ENCODE measurements around the gene ANKH. TPM values are rescaled to one million over a fixed set of nuclear protein-coding genes. Genes with fewer than 3 reads are reported as not detected.
A peak's percentile ranks its signal among the peaks of the same experiment; 100 is the strongest.

The ANKH gene
- total RNA-seq, 1 experiment from 2014 or later = 53.2 TPM

DNA sequence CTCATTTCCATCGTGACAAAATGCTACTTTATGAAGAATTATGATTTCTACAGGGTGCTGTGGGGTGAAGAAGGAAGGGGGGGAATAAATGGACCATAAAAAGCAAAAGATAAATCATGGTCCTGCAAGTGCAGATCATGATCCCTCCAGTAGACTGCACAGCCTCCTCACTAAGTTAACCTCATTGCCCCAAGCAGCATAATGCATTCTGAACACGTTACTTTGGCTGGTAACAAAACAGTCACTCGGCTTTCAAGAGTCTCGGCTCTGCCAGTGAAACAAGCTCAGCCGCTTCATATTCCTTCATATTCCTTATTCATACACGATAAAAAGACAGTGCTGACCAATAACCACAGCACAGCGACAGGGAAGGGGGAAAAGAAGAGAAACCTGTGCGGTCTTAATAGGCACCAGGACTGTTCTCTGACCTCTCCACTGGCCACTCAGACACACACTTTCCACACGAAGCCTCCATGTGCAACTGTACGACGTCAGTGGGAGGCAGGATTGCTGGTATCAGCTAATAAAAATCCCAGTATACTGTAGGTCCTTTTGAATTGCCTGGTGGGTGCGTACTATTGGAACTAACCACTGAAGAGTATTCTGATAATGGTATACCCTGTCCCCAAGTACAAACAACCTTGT lies 60.5 kb downstream of the ANKH start:
- H3K27me3 Mint-ChIP-seq (ENCODE audit: unreplicated experiment) = no peaks in the 10 kb centered on the region
- peak overlapping the region; percentile 62 for H3K4me3 Mint-ChIP-seq (ENCODE audit: low read depth, unreplicated experiment)
- no peak for DNase-seq
- CTCF ChIA-PET = interaction anchor here (0.6 kb wide), 2 partner anchors 69 to 204 kb away, joined by 4 read pairs; no protein-coding TSS in a partner anchor
- H3K9me3 Mint-ChIP-seq (ENCODE audit: low read depth, unreplicated experiment) = no peaks in the 10 kb centered on the region
- intact Hi-C loops (cut with micrococcal nuclease; ENCODE audit: unreplicated experiment) = loop anchor here (2.0 to 5.0 kb wide), 3 partner anchors 58 to 196 kb away; no protein-coding TSS in a partner anchor
- TF ChIP-seq, protein P1, sequence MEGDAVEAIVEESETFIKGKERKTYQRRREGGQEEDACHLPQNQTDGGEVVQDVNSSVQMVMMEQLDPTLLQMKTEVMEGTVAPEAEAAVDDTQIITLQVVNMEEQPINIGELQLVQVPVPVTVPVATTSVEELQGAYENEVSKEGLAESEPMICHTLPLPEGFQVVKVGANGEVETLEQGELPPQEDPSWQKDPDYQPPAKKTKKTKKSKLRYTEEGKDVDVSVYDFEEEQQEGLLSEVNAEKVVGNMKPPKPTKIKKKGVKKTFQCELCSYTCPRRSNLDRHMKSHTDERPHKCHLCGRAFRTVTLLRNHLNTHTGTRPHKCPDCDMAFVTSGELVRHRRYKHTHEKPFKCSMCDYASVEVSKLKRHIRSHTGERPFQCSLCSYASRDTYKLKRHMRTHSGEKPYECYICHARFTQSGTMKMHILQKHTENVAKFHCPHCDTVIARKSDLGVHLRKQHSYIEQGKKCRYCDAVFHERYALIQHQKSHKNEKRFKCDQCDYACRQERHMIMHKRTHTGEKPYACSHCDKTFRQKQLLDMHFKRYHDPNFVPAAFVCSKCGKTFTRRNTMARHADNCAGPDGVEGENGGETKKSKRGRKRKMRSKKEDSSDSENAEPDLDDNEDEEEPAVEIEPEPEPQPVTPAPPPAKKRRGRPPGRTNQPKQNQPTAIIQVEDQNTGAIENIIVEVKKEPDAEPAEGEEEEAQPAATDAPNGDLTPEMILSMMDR (IDR thresholded peaks at IDR 0.05; ENCODE audit: unreplicated experiment) = no peak
- BruUV-seq (replicated peaks) = no TSS peak
- H3K27ac Mint-ChIP-seq (ENCODE audit: unreplicated experiment) = peak overlapping the region; percentile 87
- H3K4me1 Mint-ChIP-seq (ENCODE audit: low read depth, unreplicated experiment) = peaks cover 37% of the 10 kb centered on the region
- peaks cover 8% of the 10 kb centered on the region for H3K36me3 Mint-ChIP-seq (ENCODE audit: insufficient read depth, unreplicated experiment)

DNA sequence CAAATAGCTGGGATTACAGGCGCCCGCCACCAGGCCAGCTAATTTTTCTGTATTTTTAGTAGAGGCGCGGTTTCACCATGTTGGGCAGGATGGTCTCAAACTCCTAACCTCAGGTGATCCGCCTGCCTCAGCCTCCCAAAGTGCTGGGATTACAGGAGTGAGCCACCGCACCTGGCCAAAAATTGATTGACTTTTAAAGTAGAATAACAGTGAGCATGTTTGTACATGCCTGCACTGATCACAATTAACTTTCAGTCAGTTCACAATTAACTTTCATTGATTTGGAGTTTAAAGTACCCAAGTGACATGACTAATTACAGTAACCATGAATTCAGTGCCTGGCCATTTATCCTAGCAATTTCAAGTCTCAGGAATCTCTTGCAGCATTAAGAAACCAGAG lies 61.3 kb downstream of the ANKH start:
- Mint-ChIP-seq H3K4me3 (ENCODE audit: low read depth, unreplicated experiment) (peak overlapping the region; percentile 62), H3K4me1 (ENCODE audit: low read depth, unreplicated experiment) (peaks cover 38% of the 10 kb centered on the region), H3K27ac (ENCODE audit: unreplicated experiment) (peak overlapping the region; percentile 87), H3K36me3 (ENCODE audit: insufficient read depth, unreplicated experiment) (peaks cover 8% of the 10 kb centered on the region), H3K27me3 (ENCODE audit: unreplicated experiment) (no peaks in the 10 kb centered on the region), H3K9me3 (ENCODE audit: low read depth, unreplicated experiment) (no peaks in the 10 kb centered on the region)
- no TSS peak for BruUV-seq (replicated peaks)
- DNase-seq = peak; percentile 2
- TF ChIP-seq, protein P1 (IDR thresholded peaks at IDR 0.05; ENCODE audit: unreplicated experiment) = no peak
- CTCF ChIA-PET = interaction anchor here (0.9 to 1.2 kb wide), 2 partner anchors 14 to 21 kb away, joined by 3 read pairs; no protein-coding TSS in a partner anchor
- intact Hi-C loops (cut with micrococcal nuclease; ENCODE audit: unreplicated experiment) = loop anchor here (2.0 to 5.0 kb wide), 3 partner anchors 59 to 197 kb away; no protein-coding TSS in a partner anchor

DNA sequence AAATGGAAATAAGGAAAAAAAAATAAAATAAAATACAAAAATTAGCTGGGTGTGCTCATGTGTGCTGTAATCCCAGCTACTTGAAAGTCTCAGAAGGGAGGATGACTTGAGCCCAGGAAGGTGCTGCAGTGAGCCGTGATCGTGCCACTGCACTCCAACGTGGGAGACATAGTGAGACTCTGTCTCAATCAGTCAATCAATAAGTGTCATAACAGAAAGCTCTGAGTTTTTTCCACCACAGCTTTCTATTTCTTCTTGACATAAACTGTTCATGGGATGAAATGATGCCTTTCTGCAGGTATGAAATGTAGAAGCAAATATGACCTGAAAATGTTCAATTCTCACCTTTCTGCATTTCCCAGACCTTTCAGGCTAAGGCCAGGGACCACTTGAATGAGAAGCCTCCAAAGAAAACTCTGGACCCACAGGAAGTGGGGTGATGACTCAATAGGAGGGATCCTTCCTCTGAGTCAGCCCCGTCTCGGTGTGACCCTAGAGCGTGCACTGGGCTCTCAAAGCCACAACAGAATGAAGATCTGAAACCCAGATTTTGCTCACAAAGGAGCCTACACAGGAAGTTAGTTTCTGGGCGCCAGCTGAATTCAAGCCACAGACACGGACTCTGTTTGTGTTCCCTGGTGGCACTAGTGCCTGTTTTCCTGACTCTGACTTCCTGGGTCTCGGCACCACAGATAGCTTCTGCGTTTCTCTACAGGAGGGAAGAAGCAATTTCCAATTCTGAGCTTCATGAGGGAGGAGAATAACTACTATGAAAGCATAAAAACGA lies 62.0 kb downstream of the ANKH start:
- Mint-ChIP-seq H3K36me3 (ENCODE audit: insufficient read depth, unreplicated experiment) (peaks cover 8% of the 10 kb centered on the region), H3K4me1 (ENCODE audit: low read depth, unreplicated experiment) (peaks cover 38% of the 10 kb centered on the region), H3K4me3 (ENCODE audit: low read depth, unreplicated experiment) (peak overlapping the region; percentile 62), H3K27ac (ENCODE audit: unreplicated experiment) (peak overlapping the region; percentile 87), H3K27me3 (ENCODE audit: unreplicated experiment) (no peaks in the 10 kb centered on the region), H3K9me3 (ENCODE audit: low read depth, unreplicated experiment) (no peaks in the 10 kb centered on the region)
- CTCF ChIA-PET = interaction anchor here (0.6 to 1.2 kb wide), 8 partner anchors 11 to 1723 kb away, joined by 3 to 8 read pairs (median 3); no protein-coding TSS in a partner anchor
- BruUV-seq (replicated peaks) = no TSS peak
- intact Hi-C loops (cut with micrococcal nuclease; ENCODE audit: unreplicated experiment) = loop anchor here (2.0 to 5.0 kb wide), 3 partner anchors 59 to 198 kb away; no protein-coding TSS in a partner anchor
- peak; percentile 63 for DNase-seq
- TF ChIP-seq, protein P1 (IDR thresholded peaks at IDR 0.05; ENCODE audit: unreplicated experiment) = no peak

DNA sequence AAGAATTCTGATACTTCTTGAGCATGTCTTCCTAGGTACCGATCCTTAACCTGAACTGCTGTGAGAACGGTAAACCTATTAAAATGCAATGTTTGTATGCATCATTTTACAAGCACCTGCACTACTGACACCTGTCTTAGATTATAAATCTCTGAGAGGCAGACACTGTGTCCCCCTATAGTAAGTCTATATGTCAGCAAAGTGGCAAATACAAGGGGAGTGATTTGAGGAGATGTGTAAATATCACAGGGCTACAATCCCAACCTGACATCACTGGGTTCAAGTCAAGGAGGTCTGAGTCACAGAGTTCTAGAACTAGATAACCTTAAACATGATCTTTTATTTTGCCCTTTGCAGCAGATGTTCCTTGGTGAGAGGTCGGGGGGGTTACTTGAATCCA lies 64.1 kb downstream of the ANKH start:
- intact Hi-C loops (cut with micrococcal nuclease; ENCODE audit: unreplicated experiment) = no loop called here
- Mint-ChIP-seq H3K36me3 (ENCODE audit: insufficient read depth, unreplicated experiment) (peaks cover 8% of the 10 kb centered on the region), H3K4me1 (ENCODE audit: low read depth, unreplicated experiment) (peaks cover 33% of the 10 kb centered on the region), H3K4me3 (ENCODE audit: low read depth, unreplicated experiment) (no peak overlapping the region), H3K27me3 (ENCODE audit: unreplicated experiment) (no peaks in the 10 kb centered on the region), H3K9me3 (ENCODE audit: low read depth, unreplicated experiment) (peaks cover 2% of the 10 kb centered on the region), H3K27ac (ENCODE audit: unreplicated experiment) (no peak overlapping the region)
- DNase-seq = no peak
- CTCF ChIA-PET = no interaction called here
- no TSS peak for BruUV-seq (replicated peaks)
- TF ChIP-seq, protein P1 (IDR thresholded peaks at IDR 0.05; ENCODE audit: unreplicated experiment) = no peak
